ENCODE measurements around the gene NLE1. TPM values are rescaled to one million over a fixed set of nuclear protein-coding genes. Genes with fewer than 3 reads are reported as not detected.

NLE1 gene
- total RNA-seq, 6 donors from 2014 or later = 6.7 to 14.6 (median 11.1) TPM

- H3K9me3 ChIP-seq = no peaks in the 10 kb centered on the region
- no peaks in the 10 kb centered on the region for H3K27me3 ChIP-seq
- TF ChIP-seq EP300 (IDR thresholded peaks at IDR 0.05) = no peak
- no peak for TF ChIP-seq CTCF (IDR thresholded peaks at IDR 0.05)
- no peak for TF ChIP-seq POLR2A (IDR thresholded peaks at IDR 0.05)
- TF ChIP-seq POLR2AphosphoS5 (IDR thresholded peaks at IDR 0.05) = no peak
- peaks cover 0 to 13% (median 3%) of the 10 kb centered on the region in 4 donors for H3K4me1 ChIP-seq
- H3K27ac ChIP-seq = peak overlapping the region in 2 of 4 donors; percentile 45 to 49
- no peak overlapping the region for H3K4me3 ChIP-seq
- H3K36me3 ChIP-seq = peaks cover 5 to 34% (median 25%) of the 10 kb centered on the region in 4 donors
- 75 to 76% methylated on average over 11 of the region's 11 CpGs for WGBS, 2 donors
- ATAC-seq (ENCODE audit: low FRiP score in 2 of 2) = no peak
- DNase-seq = no peak
Measured at GRCh38 chr17:35129154-35129972, 12.7 kb downstream of the NLE1 start.

- TF ChIP-seq POLR2A (IDR thresholded peaks at IDR 0.05) (no peak), POLR2AphosphoS5 (IDR thresholded peaks at IDR 0.05) (peak; percentile 34 to 59)
- H3K36me3 ChIP-seq = peaks cover 0 to 20% (median 14%) of the 10 kb centered on the region in 4 donors
- no peak overlapping the region for H3K4me3 ChIP-seq
- WGBS, 2 donors = 63 to 74% methylated on average over 10 to 11 of the region's 11 CpGs
- H3K9me3 ChIP-seq = no peaks in the 10 kb centered on the region
- no peaks in the 10 kb centered on the region for H3K27me3 ChIP-seq
- peaks cover 0 to 13% (median 3%) of the 10 kb centered on the region in 4 donors for H3K4me1 ChIP-seq
- peak overlapping the region in 3 of 4 donors; percentile 28 to 35 (median 29) for H3K27ac ChIP-seq
- DNase-seq = no peak
- peak; percentile 54 to 69 for ATAC-seq (ENCODE audit: low FRiP score in 2 of 2)
Measured at GRCh38 chr17:35127751-35128514, 14.2 kb downstream of the NLE1 start.

GRCh38 chr17:35121315-35121714 is 20.8 kb downstream of the NLE1 start, which contains the start of gene FNDC8:
Gene FNDC8, plus strand, starts transcription at chr17:35121615. Its CDS starts 79 bp downstream, at chr17:35121694.
- peaks cover 14 to 29% (median 16%) of the 10 kb centered on the region in 4 donors for H3K4me1 ChIP-seq
- H3K27me3 ChIP-seq = no peaks in the 10 kb centered on the region
- no peak within 1 kb of the TSS for H3K27ac ChIP-seq
- 92 to 94% methylated on average over 3 of the region's 3 CpGs for WGBS, 2 donors
- no peak for DNase-seq
- H3K9me3 ChIP-seq = no peaks in the 10 kb centered on the region
- ATAC-seq (ENCODE audit: low FRiP score in 2 of 2) = no peak
- H3K4me3 ChIP-seq = peak within 1 kb of the TSS in 1 of 4 donors; percentile 88
- H3K36me3 ChIP-seq = no peaks in the 10 kb centered on the region
- TF ChIP-seq POLR2AphosphoS5 (IDR thresholded peaks at IDR 0.05) (no peak), CTCF (IDR thresholded peaks at IDR 0.05) (no peak), EP300 (IDR thresholded peaks at IDR 0.05) (no peak), POLR2A (IDR thresholded peaks at IDR 0.05) (no peak)

- TF ChIP-seq CTCF (IDR thresholded peaks at IDR 0.05) (peak; percentile 94 to 100 (median 99)), EP300 (IDR thresholded peaks at IDR 0.05) (no peak), POLR2A (IDR thresholded peaks at IDR 0.05) (peak in 2 of 4 donors; percentile 34 to 57)
- Histone ChIP-seq H3K27ac (peak within 1 kb of the TSS; percentile 71 to 90 (median 82)), H3K4me1 (peaks cover 14 to 29% (median 16%) of the 10 kb centered on the region in 4 donors), H3K27me3 (no peaks in the 10 kb centered on the region), H3K9me3 (no peaks in the 10 kb centered on the region), H3K4me3 (peak within 1 kb of the TSS; percentile 60 to 88 (median 74)), H3K36me3 (no peaks in the 10 kb centered on the region)
- peak; percentile 80 to 96 for DNase-seq
- ATAC-seq (ENCODE audit: low FRiP score in 2 of 2) = peak; percentile 93 to 99
- 1 to 2% methylated on average over 42 to 72 of the region's 72 CpGs for WGBS, 2 donors
Measured at GRCh38 chr17:35119370-35120165, 22.5 kb downstream of the NLE1 start, which contains the start of gene RAD51D. Gene RAD51D, minus strand, starts transcription at chr17:35119860. Its CDS starts 247 bp downstream, at chr17:35119613.

Measured in upper lobe of left lung (tissue), 6 donors.